Endothelial cell of umbilical vein (primary cell): ENCODE measurements around the gene RUNDC1. TPM values are rescaled to one million over a fixed set of nuclear protein-coding genes. Genes with fewer than 3 reads are reported as not detected.
A peak's percentile ranks its signal among the peaks of the same experiment; 100 is the strongest.

Experiments
- BruUV-seq: library from RNA; stranded (reverse); fragments of 400-500 nt; replicated peaks from 2 replicates; lab custom pipeline; 2021; lab: Mats Ljungman, UMichigan
- CTCF ChIA-PET: fragments of 300-600, 350-600 bp; sonication (Branson Sonifier 250); formaldehyde crosslinking; loops from one replicate; lab custom pipeline; 2021; ENCODE audit warnings: antibody characterized with exemption, inconsistent platforms; lab: Charles Lee
- POLR2A ChIA-PET: fragments of 300-600, 350-600 bp; sonication (Branson Sonifier 250); formaldehyde crosslinking; loops from one replicate; lab custom pipeline; 2021; ENCODE audit warnings: antibody characterized with exemption, inconsistent platforms; lab: Charles Lee
- DNase-seq: peaks from one replicate; pipeline ENCODE4 v3.0.0-alpha.2; 2011; ENCODE audit warnings: low read depth, low spot score
- FAIRE-seq: peaks from 2 replicates; lab custom pipeline; 2011; peaks lifted over from hg19 to GRCh38; lab: Jason Lieb, UNC
- H2AFZ ChIP-seq: 2 replicates; pipeline ENCODE4 v1.6.0; 2012; ENCODE audit warnings: low read depth, low read length, control low read depth, inconsistent platforms
- H3K27ac ChIP-seq: 2 replicates; pipeline ENCODE4 v1.5.1; 2011; ENCODE audit warnings: low read depth, mild to moderate bottlenecking, control low read depth, low read length, moderate library complexity; ENCODE audit not compliant: insufficient read depth
- H3K27me3 ChIP-seq, 2 experiments: 2 replicates each; pipeline versions ENCODE4 v1.6.0 to v1.6.1; 2011; ENCODE audit warnings: low read length in 2 of 2, mixed read lengths in 1 of 2; ENCODE audit not compliant: control insufficient read depth in 2 of 2, insufficient read depth in 2 of 2
- H3K36me3 ChIP-seq, 2 experiments: 2 replicates in 1 of 2; 3 replicates in 1 of 2; pipeline ENCODE4 v1.5.1; 2011; ENCODE audit warnings: low read length in 2 of 2, mild to moderate bottlenecking in 1 of 2, moderate library complexity in 1 of 2; ENCODE audit not compliant: control insufficient read depth in 2 of 2, insufficient read depth in 2 of 2; ENCODE audit errors: extremely low read depth in 1 of 2
- H3K4me1 ChIP-seq: 3 replicates; pipeline ENCODE4 v1.5.1; 2011; ENCODE audit warnings: mild to moderate bottlenecking, low read length; ENCODE audit not compliant: control insufficient read depth, insufficient read depth; ENCODE audit errors: extremely low read depth
- H3K4me2 ChIP-seq: 2 replicates; pipeline ENCODE4 v1.6.1; 2011; ENCODE audit warnings: low read length, control low read depth, mixed read lengths; ENCODE audit not compliant: insufficient read depth
- H3K4me3 ChIP-seq, 3 experiments: fragments of 200-600 bp in 1 of 3; sonication (generic), shearing (Covaris generic) in 1 of 3; replicated peaks in 1 of 3; 2 replicates each; pipeline ENCODE4 v1.5.1; 2011 to 2016; ENCODE audit warnings: control low read depth in 3 of 3, low read length in 3 of 3, mild to moderate bottlenecking in 2 of 3, inconsistent platforms in 1 of 3, low read depth in 1 of 3, moderate library complexity in 1 of 3; ENCODE audit not compliant: insufficient read depth in 1 of 3
- H3K79me2 ChIP-seq: 2 replicates; pipeline ENCODE4 v1.6.0; 2012; ENCODE audit warnings: low read length, inconsistent platforms; ENCODE audit not compliant: control insufficient read depth, insufficient read depth
- H3K9ac ChIP-seq: replicated peaks from 2 replicates; pipeline ENCODE3; 2011; ENCODE audit warnings: low read length, control low read depth; ENCODE audit not compliant: insufficient read depth; ENCODE audit errors: extremely low read depth
- H3K9me1 ChIP-seq: replicated peaks from 3 replicates; pipeline ENCODE4 v1.6.0; 2011; ENCODE audit warnings: mild to moderate bottlenecking, low read length; ENCODE audit not compliant: control insufficient read depth, insufficient read depth; ENCODE audit errors: extremely low read depth
- H3K9me3 ChIP-seq: replicated peaks from 2 replicates; pipeline ENCODE4 v1.5.1; 2012; ENCODE audit warnings: low read length, inconsistent platforms; ENCODE audit not compliant: control insufficient read depth, insufficient read depth
- H4K20me1 ChIP-seq: replicated peaks from 2 replicates; pipeline ENCODE3; 2011; ENCODE audit warnings: mild to moderate bottlenecking, low read length; ENCODE audit not compliant: control insufficient read depth, insufficient read depth; ENCODE audit errors: extremely low read depth
- EZH2 ChIP-seq: IDR thresholded peaks from 2 replicates; pipeline ENCODE4 v1.6.1; 2012; ENCODE audit warnings: borderline replicate concordance, low read depth, mild to moderate bottlenecking, moderate library complexity, low read length, inconsistent platforms; ENCODE audit not compliant: severe bottlenecking
- FOS ChIP-seq: IDR thresholded peaks from 2 replicates; pipeline ENCODE4 v1.6.1; 2011; ENCODE audit warnings: mild to moderate bottlenecking, low read length, moderate library complexity, borderline replicate concordance; ENCODE audit not compliant: insufficient read depth
- GATA2 ChIP-seq: IDR thresholded peaks from 2 replicates; pipeline ENCODE4 v1.7.0; 2011; ENCODE audit warnings: low read depth, mild to moderate bottlenecking, moderate library complexity, mixed read lengths, low read length; ENCODE audit not compliant: insufficient read length, insufficient read depth
- JUN ChIP-seq: IDR thresholded peaks from 2 replicates; pipeline ENCODE4 v1.6.1; 2011; ENCODE audit warnings: borderline replicate concordance, low read depth; ENCODE audit not compliant: insufficient read length, insufficient read depth
- MAX ChIP-seq: IDR thresholded peaks from 2 replicates; pipeline ENCODE4 v1.6.1; 2011; ENCODE audit not compliant: insufficient read depth, insufficient read length
- MYC ChIP-seq: IDR thresholded peaks from one replicate; pipeline ENCODE4 v1.6.1; 2011; ENCODE audit warnings: mild to moderate bottlenecking, low read depth, low read length
- POLR2A ChIP-seq: IDR thresholded peaks from 2 replicates; pipeline ENCODE4 v1.6.1; 2012; ENCODE audit warnings: low read depth, mild to moderate bottlenecking, control low read depth, low read length
- POLR2AphosphoS5 ChIP-seq: IDR thresholded peaks from 2 replicates; pipeline ENCODE4 v1.6.1; 2012; ENCODE audit warnings: low read depth, mild to moderate bottlenecking, control low read depth, low read length, moderate library complexity; ENCODE audit not compliant: insufficient read depth
- dilution Hi-C: fragments of 300-500 bp; cut with MboI; formaldehyde crosslinking; loops from one replicate; pipeline ENCODE4 v1.15.0; 2019; ENCODE audit warnings: low sequenced_read_pairs; ENCODE audit not compliant: extremely low pct_ligation_motif_present
- intact Hi-C: fragments of 100-400 bp; cut with micrococcal nuclease; formaldehyde crosslinking; loops from one replicate; pipeline ENCODE4 v1.10.0; 2022
- polyA plus RNA-seq, 4 experiments: library from polyadenylated mRNA; depleted of rRNA in 3 of 4; stranded (reverse) in 3 of 4; unstranded in 1 of 4; fragments of >200 nt; gene quantifications; 2 replicates each; pipeline versions ENCODE4 v1.2.1 to v1.2.3, GENCODE V29; 2011 to 2012; ENCODE audit warnings: missing spikeins in 1 of 4
- total RNA-seq: library from RNA; stranded (reverse); gene quantifications from 2 replicates; pipeline ENCODE4 v1.2.3, GENCODE V29; 2021

RUNDC1 gene
- total and polyA plus RNA-seq, 2 donors (not counting 3 experiments of a cell fraction or from before 2014, with no cell fraction given): 9.2 to 12.0 TPM

- peak within 1 kb of the TSS; percentile 80 for H3K4me2 ChIP-seq
- DNase-seq: peak; percentile 97
- peaks cover 6% of the 10 kb centered on the region for H3K4me1 ChIP-seq
- peak; percentile 93 for TF ChIP-seq POLR2AphosphoS5
- no peak for TF ChIP-seq EZH2
- TF ChIP-seq GATA2: no peak
- no peak for TF ChIP-seq FOS
- TF ChIP-seq POLR2A: peak; percentile 85
- TF ChIP-seq MYC: peak; percentile 85
- no peak for TF ChIP-seq JUN
- peak; percentile 74 for TF ChIP-seq MAX
- no peaks in the 10 kb centered on the region for H3K9me3 ChIP-seq
- CTCF ChIA-PET: interaction anchor here (0.6 to 2.6 kb wide), 2 partner anchors 33 to 121 kb away, joined by 3 to 14 read pairs; partner anchors contain the start of gene RPL27
- no peaks in the 10 kb centered on the region for H3K27me3 ChIP-seq
- peak within 1 kb of the TSS; percentile 47 to 83 (median 63) for H3K4me3 ChIP-seq
- H3K9me1 ChIP-seq: no peaks in the 10 kb centered on the region
- dilution Hi-C loops (no loop called here), intact Hi-C loops (loop anchor here (1.0 kb wide), 2 partner anchors 16 to 34 kb away; partner anchors contain the start of genes PTGES3L, RPL27 and RUNDC1)
- H2AFZ ChIP-seq: peak within 1 kb of the TSS; percentile 72
- FAIRE-seq: peak; percentile 81
- peak within 1 kb of the TSS; percentile 64 for H3K27ac ChIP-seq
- peak within 1 kb of the TSS; percentile 82 for H3K9ac ChIP-seq
- peaks cover 9% of the 10 kb centered on the region for H3K79me2 ChIP-seq
- POLR2A ChIA-PET: interaction anchor here (0.6 to 1.6 kb wide), 3 partner anchors 33 to 124 kb away, joined by 3 to 7 read pairs (median 7); partner anchors contain the start of gene RPL27
- H4K20me1 ChIP-seq: no peaks in the 10 kb centered on the region
- BruUV-seq: TSS peak; percentile 49
- peaks cover 7 to 12% of the 10 kb centered on the region in 2 experiments for H3K36me3 ChIP-seq
Measured at GRCh38 chr17:42964161-42964932, 16.0 kb upstream of the RUNDC1 start, which contains the start of gene AARSD1. Gene AARSD1 (minus strand): TSS chr17:42964454. CDS start chr17:42964440, 14 bp downstream.
